Cardiac muscle cell (in vitro differentiated cells and primary cell): Measurements from ENCODE around the gene SMTNL2. TPM values are rescaled to one million over a fixed set of nuclear protein-coding genes. Genes with fewer than 3 reads are reported as not detected.

Experiments
- DNase-seq, 2 donors: peaks; one replicate each; pipeline versions ENCODE4 v3.0.0 to v3.0.0-alpha.2; 2010 to 2017; ENCODE audit warnings: low read depth in 1 of 2, low spot score in 1 of 2
- H3K27ac ChIP-seq: fragments of 200-600 bp; sonication (generic); 2 replicates; pipeline ENCODE4 v1.5.1; 2016
- H3K27me3 ChIP-seq: fragments of 200-600 bp; sonication (generic); 2 replicates; pipeline ENCODE4 v1.6.0; 2016; ENCODE audit warnings: control low read depth
- H3K36me3 ChIP-seq: fragments of 200-600 bp; sonication (generic); 2 replicates; pipeline ENCODE4 v1.5.1; 2016; ENCODE audit warnings: control low read depth
- H3K4me1 ChIP-seq: fragments of 200-600 bp; sonication (generic); 2 replicates; pipeline ENCODE4 v1.8.1; 2017; ENCODE audit warnings: low read depth, mild to moderate bottlenecking, mixed run types
- H3K4me3 ChIP-seq: fragments of 200-600 bp; sonication (generic); 2 replicates; pipeline ENCODE4 v1.5.1; 2016; ENCODE audit warnings: mild to moderate bottlenecking
- H3K9me3 ChIP-seq: fragments of 200-600 bp; sonication (generic); 2 replicates; pipeline ENCODE4 v1.5.1; 2017; ENCODE audit warnings: low read depth, mild to moderate bottlenecking, control low read depth
- CTCF ChIP-seq: IDR thresholded peaks from 2 replicates; pipeline ENCODE4 v1.5.1; 2012; ENCODE audit warnings: low read depth, mild to moderate bottlenecking, low read length
- polyA plus RNA-seq: library from polyadenylated mRNA; unstranded; fragments of >200 nt; fragmentation: Nextera tagmentation; extraction: Ambion mirVana; gene quantifications from 2 replicates; pipeline ENCODE4 v1.2.1, GENCODE V29; 2016
- total RNA-seq: library from RNA; depleted of rRNA; stranded (reverse); fragments of >200 nt; gene quantifications from 2 replicates; pipeline ENCODE4 v1.2.3, GENCODE V29; 2016

Gene SMTNL2
- total and polyA plus RNA-seq, 2 experiments from 2014 or later: 184 to 269 TPM

- no peaks in the 10 kb centered on the region for H3K9me3 ChIP-seq
- no peaks in the 10 kb centered on the region for H3K27me3 ChIP-seq
- H3K27ac ChIP-seq: no peak overlapping the region
- no peaks in the 10 kb centered on the region for H3K4me1 ChIP-seq
- no peak for DNase-seq
- peaks cover 6% of the 10 kb centered on the region for H3K36me3 ChIP-seq
- no peak overlapping the region for H3K4me3 ChIP-seq
- no peak for TF ChIP-seq CTCF
Measured at GRCh38 chr17:4544135-4544950, 40.0 kb upstream of the SMTNL2 start.

GRCh38 chr17:4544951-4545216 is 39.4 kb upstream of the SMTNL2 start:
- Histone ChIP-seq H3K4me1 (no peaks in the 10 kb centered on the region), H3K4me3 (no peak overlapping the region), H3K27me3 (no peaks in the 10 kb centered on the region), H3K27ac (no peak overlapping the region), H3K36me3 (peaks cover 6% of the 10 kb centered on the region), H3K9me3 (no peaks in the 10 kb centered on the region)
- no peak for TF ChIP-seq CTCF
- no peak for DNase-seq

GRCh38 chr17:4545217-4545951 is 38.9 kb upstream of the SMTNL2 start:
- no peaks in the 10 kb centered on the region for H3K9me3 ChIP-seq
- H3K4me3 ChIP-seq: no peak overlapping the region
- TF ChIP-seq CTCF: no peak
- no peak for DNase-seq
- no peaks in the 10 kb centered on the region for H3K27me3 ChIP-seq
- peaks cover 6% of the 10 kb centered on the region for H3K36me3 ChIP-seq
- no peak overlapping the region for H3K27ac ChIP-seq
- H3K4me1 ChIP-seq: no peaks in the 10 kb centered on the region

- DNase-seq: no peak
- Histone ChIP-seq H3K9me3 (no peaks in the 10 kb centered on the region), H3K27me3 (no peaks in the 10 kb centered on the region), H3K4me1 (no peaks in the 10 kb centered on the region), H3K36me3 (peaks cover 8% of the 10 kb centered on the region), H3K4me3 (no peak overlapping the region), H3K27ac (no peak overlapping the region)
- TF ChIP-seq CTCF: no peak
Measured at GRCh38 chr17:4547118-4547906, 37.0 kb upstream of the SMTNL2 start.

- DNase-seq: no peak
- Histone ChIP-seq H3K27me3 (no peaks in the 10 kb centered on the region), H3K9me3 (no peaks in the 10 kb centered on the region), H3K36me3 (peaks cover 8% of the 10 kb centered on the region), H3K27ac (no peak overlapping the region), H3K4me3 (no peak overlapping the region), H3K4me1 (no peaks in the 10 kb centered on the region)
- TF ChIP-seq CTCF: no peak
Measured at GRCh38 chr17:4548061-4548461, 36.3 kb upstream of the SMTNL2 start.
